ENCODE data around the gene TBC1D22A.
A peak's percentile ranks its signal among the peaks of the same experiment; 100 is the strongest.

The TBC1D22A gene

GRCh38 chr22:47067911-47068625 is 305.6 kb downstream of the TBC1D22A start:
- DNase-seq: no peak

GRCh38 chr22:47068626-47068996 is 306.2 kb downstream of the TBC1D22A start:
- DNase-seq: no peak

DNA sequence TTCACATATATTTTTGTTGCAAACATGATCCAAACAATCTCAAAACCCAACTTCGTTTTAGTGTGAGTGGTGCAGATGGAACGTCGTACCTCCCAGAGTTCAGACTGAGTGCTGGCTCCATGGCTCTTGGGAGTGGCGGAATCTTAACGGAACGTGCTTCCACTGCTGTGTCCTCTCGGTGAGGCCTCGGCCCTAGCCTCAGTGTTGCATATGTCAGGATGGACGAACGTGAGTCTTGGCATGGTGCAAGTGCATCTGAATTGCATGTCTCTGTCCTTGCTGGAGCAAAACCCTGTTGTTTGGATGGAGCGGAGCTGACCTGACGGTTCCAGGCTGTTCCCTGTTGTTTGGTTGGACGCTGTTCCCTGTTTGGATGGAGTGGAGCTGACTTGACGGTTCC is 306.8 kb downstream of the TBC1D22A start:
- no peak for DNase-seq

DNA sequence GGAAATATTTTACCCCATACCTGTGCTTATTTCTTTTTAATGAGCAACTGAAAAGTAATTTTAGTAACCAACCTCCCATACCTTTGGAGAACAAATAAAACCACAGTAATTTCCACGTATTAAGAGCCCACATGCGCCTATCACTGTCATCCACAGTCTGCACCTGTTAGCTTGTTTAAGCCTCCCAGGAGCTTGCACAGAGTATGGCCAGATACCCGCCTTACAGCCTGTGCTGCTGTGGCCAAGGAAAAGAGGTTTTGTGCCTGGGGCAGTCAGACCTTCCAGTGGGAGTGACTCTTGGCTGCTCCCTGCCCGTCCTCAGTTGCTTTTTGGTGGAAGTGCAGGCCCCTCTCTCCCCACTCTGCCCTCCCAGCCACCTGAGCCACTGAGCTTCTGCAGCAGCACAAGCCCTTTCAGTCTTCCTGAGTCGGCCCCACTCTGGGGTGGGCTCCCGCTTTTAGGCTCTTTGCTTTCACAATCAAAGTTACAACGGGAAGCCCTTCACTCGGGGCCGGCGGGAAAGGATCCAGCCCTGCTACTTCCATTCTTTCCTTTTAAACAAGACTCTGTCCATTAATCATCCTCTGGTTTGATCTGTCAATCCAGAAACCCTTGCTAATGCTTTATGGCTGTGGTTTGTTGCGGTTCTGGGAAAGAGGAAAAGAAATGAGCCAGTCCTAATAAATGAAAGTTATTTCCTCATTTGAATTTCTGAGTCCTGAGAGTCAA is 308.8 kb downstream of the TBC1D22A start:
- no peak for DNase-seq

GRCh38 chr22:47071807-47072641 is 309.6 kb downstream of the TBC1D22A start:
- DNase-seq: no peak

DNA sequence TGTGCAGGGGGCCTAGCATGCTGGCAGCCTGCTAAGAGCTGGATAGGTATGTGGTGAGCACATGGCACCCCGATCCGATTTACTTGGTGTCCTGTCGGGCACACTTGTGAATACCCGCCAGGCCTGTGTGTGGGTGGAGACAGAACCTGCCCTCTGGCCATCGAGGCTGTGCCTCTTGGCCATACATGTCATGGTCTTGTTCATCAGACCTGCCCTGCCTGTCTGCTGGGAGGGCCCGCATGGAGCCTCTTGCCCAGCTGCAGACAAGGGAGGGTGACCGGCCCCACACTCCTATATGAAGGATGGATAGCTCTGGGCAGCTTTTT is 310.2 kb downstream of the TBC1D22A start:
- DNase-seq: no peak

DNA sequence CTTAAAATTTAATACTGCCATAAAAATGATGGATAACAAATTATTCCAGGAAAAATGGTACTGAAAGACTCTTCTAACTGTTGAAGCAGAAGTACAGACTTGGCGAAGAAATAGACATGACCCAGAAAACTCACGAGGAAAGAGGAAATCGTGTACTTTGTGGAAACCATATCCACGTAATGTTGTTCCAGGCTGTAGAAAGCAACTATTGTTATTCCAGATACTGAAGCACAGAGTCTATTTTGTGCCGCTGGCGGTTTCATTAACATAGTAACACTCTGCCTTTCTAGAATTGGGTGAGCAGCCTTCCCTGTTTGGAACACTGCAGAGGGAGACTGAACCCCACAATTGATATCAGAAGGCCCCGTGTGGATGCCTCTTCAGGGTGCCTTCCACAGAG is 310.6 kb downstream of the TBC1D22A start:
- DNase-seq: peak in 6 of 51 donors; percentile 9 to 35 (median 17)

GRCh38 chr22:47074105-47074504 is 311.7 kb downstream of the TBC1D22A start:
- no peak for DNase-seq

DNA sequence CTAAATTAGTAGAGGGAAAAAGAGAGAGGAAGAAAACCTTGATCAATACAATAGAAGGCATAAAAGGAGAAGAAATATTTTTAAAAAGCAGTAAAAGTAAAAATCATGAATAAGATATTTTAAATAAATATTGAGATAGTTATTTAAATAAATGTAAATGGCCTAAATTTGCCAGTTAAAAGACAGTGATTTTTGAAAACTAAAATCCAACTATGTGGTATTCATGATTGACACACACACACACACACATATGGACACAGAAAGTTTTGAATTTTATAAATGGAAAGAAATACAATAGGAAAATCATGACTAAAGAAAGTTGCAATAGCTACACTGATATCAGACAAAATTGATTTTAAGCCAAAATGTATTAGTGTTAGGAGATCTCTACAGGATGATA is 313.1 kb downstream of the TBC1D22A start:
- no peak for DNase-seq

DNA sequence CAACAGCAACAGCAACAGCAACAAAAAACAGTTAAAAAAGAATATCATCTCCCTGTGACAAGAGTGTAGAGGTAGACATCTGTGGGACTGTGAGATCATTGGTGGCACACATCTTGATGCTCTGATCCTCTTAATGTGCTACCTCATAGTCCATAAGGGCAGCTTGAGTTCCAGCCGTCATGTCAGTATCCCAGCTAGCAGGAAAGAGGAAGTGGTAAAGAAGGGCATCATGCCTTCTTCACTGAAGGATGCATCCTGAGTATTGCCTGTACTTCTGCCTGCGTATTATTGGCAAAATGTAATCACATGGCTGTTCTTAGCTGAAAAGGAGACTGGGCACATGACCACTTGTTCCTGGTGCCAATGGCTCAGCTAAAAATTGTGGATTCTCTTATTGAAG is 314.3 kb downstream of the TBC1D22A start:
- DNase-seq: no peak

- DNase-seq: no peak
Measured at GRCh38 chr22:47080100-47080499, 317.6 kb downstream of the TBC1D22A start.

- DNase-seq: no peak
Measured at GRCh38 chr22:47082505-47082904, 320.1 kb downstream of the TBC1D22A start.

GRCh38 chr22:47083379-47083986 is 321.0 kb downstream of the TBC1D22A start:
- no peak for DNase-seq

GRCh38 chr22:47084226-47084625 is 321.8 kb downstream of the TBC1D22A start:
- DNase-seq: no peak

DNA sequence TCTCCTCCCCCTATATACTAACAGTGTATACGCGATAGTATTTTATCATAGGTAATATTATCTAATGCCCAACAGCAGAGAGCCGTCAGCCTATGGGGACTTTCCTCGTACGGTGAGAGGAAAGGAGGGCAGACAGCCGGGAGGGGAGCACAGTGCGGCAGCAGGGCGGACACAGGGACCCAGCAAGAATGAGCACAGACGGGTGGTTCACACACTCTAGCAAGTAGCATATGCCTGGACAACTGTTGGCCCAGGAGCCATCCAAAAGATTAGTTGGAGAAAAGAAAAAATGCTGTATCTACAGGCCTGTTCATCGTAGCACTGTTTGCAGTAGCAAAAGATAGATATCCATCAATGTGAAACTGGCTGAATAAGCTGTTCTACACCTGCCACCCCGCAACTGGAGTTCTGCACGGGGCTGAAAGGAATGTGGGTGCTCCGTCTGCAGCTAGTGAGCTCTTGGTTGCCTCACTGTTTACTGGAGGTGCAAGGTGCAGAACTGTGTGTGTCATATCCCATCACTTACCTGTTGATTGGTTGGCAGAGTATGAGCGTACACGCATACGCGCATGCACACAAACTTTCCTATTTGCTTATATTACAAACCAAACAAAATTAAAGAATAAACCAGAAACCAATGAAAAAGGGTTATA is 324.3 kb downstream of the TBC1D22A start:
- no peak for DNase-seq

- no peak for DNase-seq
Measured at GRCh38 chr22:47088480-47089158, 326.2 kb downstream of the TBC1D22A start.

DNA sequence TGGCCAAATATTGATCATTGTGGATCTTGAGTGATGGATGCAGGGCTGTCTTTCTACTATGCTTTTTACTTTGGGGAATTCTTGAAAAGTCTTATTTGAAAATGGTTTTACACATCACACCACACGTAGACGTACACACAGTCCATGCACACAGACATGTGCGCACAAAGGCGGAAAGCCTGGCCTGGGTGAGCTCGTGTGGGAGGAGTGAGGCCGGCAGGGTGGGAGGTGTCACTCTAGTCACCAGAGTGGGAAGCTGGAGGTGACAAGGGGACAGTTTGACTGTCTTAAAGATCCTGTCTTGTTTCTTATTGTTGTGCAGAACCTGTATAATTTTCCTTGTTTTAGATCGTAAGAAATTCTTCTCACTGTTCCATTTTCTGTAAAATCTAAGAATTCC is 326.9 kb downstream of the TBC1D22A start:
- DNase-seq: no peak

DNA sequence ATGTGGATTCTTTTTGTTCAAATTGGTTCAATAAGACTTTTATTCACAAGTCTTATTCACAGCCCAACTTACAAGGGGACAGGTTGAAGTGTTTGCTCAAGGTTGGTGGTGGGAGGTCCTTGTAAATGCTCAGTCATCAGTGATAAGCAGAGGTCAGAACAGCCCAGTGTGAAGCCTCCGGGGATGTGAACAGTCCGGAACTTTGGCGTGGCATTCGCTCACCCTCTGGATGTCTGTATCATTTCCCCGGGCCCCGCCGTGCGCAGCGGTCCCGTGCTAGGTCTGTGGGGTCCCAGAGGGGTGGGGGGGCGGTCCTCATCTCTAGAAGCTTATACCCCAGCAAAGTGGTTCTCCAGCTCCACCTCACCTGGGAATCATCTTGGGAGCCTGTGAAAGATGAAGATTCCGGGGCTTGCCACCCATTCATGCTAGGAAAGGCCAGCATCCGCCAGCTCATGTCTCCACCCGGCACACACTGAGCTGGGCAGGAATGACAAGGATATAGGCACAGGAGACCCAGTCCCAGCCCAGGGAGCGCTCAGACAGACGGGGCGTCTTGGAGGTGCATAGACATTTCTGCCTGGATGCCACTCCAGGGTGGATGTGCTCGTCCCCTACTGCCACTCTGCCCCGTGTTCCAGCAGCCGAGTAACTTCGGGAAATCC is 327.5 kb downstream of the TBC1D22A start:
- no peak for DNase-seq

- DNase-seq: peak in 5 of 51 donors; percentile 24 to 36 (median 26)
Measured at GRCh38 chr22:47090591-47091245, 328.3 kb downstream of the TBC1D22A start.

DNA sequence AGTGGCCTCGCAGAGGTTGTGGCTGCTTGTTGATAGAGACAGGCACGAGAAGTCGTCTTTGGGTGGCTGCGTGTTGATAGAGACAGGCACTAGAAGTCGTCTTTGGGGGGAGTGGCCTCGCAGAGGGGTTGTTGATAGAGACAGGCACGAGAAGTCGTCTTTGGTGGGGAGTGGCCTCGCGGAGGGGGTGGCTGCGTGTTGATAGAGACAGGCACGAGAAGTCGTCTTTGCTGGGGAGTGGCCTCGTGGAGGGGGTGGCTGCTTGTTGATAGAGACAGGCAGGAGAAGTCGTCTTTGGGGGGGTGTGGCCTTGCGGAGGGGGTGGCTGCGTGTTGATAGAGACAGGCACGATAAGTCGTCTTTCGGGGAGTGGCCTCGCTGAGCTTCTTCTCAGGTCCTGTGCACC is 328.8 kb downstream of the TBC1D22A start:
- DNase-seq: peak in 1 of 51 donors; percentile 45

Measured in hypothalamus (tissue), 51 donors.